ENCODE measurements around the gene PAX2.
A peak's percentile ranks its signal among the peaks of the same experiment; 100 is the strongest.

The PAX2 gene

DNA sequence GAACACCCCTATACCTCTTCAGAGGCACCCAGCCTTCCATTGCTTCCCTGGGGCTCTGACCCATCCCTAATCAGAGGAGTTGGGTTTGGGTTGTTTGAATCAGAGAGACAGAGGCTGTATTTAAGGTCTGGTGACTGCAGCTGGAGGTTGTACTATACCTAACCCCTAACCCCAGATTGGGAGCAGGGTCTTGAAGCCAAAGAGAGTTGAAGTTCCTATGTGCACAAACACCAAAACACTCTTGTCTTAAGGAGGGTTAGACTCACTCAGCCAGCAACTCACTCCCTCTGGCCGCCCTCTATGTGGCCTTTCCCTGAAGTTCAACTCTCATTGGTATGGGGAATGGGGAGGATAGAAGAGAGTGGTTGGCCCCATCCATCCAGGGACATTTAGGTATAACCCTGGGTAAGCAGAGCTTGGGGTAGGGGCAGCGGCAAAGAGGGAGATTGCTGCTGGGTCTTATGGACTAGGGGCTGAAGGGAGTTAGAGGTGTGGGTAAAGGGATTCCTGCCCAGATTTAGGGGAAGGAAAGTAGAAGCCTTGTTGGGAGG, 80.0 kb downstream of the PAX2 start:
- DNase-seq, result no peak

DNA sequence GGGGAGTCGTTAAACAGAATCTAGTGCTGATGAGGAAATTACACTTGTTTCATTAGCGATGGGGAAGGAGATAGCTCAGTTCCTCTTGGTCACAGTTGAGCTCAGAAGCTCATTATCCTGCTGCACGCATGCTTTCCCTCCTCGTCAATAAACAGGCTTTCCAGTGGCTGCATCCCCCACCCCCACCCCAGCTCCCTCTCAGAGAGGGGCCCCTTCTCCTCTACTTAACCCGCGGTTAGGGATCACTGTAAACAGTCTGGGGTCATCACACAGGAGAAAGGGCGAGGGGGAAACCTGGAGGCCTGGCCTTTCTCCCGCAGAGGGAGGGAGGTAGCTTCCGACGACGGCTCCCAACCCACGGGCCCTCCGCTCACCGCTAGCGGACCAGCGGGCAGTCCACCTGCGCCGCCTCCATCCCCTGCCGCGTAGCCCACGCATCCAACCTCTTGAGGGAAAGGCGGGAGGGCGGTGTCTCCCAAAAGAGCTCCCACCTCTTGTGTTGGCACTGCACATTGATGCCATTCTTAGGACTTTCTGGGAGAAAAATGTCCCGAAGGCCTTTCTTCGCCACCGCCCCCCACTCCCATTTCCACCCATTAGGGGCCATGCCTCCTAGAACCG, 80.8 kb downstream of the PAX2 start:
- DNase-seq, result no peak

DNA sequence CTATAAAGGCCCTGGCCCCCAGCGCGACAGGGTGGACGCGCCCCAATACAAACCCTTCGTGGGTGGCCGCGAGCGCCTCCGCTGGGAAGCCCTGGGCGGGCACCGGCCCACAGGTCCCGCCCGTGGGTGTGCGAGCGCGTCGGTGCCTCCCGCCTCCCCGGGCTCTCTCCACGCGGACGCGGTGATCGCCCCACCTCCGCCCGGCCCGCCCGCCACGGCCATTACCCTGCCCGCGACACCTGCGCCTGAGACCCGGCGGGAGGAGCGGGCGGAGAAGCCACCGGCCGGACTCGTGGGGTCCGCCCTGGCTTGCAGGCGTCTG, 81.2 kb downstream of the PAX2 start:
- no peak for DNase-seq

DNA sequence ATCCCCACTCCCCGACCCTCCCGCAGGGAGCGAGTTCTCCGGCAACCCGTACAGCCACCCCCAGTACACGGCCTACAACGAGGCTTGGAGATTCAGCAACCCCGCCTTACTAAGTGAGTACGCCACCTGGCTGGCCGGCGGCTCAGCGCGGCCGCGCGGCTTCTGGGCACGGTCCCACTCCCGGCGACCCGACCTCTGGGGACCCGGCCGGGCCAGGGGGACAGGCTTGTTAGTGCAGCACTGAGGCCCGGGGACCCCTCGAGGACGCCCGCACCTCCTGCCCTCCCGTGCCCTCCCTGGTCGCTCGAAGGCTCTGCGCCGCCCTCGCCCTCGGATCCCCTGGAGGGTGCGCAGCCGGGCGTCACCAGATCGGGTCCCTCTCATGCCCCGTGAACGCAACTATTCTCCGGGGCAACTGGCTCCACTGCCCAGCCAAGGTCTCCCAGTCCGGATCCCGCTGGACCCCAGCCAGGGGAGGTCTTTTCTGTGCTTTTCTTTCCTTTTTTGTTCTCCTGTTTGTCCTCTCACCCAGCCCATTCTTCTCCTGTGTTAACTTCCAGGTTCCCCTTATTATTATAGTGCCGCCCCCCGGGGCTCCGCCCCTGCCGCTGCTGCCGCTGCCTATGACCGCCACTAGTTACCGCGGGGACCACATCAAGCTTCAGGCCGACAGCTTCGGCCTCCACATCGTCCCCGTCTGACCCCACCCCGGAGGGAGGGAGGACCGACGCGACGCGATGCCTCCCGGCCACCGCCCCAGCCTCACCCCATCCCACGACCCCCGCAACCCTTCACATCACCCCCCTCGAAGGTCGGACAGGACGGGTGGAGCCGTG, 81.8 kb downstream of the PAX2 start:
- no peak for DNase-seq

DNA sequence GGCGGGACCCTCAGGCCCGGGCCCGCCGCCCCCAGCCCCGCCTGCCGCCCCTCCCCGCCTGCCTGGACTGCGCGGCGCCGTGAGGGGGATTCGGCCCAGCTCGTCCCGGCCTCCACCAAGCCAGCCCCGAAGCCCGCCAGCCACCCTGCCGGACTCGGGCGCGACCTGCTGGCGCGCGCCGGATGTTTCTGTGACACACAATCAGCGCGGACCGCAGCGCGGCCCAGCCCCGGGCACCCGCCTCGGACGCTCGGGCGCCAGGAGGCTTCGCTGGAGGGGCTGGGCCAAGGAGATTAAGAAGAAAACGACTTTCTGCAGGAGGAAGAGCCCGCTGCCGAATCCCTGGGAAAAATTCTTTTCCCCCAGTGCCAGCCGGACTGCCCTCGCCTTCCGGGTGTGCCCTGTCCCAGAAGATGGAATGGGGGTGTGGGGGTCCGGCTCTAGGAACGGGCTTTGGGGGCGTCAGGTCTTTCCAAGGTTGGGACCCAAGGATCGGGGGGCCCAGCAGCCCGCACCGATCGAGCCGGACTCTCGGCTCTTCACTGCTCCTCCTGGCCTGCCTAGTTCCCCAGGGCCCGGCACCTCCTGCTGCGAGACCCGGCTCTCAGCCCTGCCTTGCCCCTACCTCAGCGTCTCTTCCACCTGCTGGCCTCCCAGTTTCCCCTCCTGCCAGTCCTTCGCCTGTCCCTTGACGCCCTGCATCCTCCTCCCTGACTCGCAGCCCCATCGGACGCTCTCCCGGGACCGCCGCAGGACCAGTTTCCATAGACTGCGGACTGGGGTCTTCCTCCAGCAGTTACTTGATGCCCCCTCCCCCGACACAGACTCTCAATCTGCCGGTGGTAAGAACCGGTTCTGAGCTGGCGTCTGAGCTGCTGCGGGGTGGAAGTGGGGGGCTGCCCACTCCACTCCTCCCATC, 82.7 kb downstream of the PAX2 start:
- DNase-seq, result peak; percentile 45

DNA sequence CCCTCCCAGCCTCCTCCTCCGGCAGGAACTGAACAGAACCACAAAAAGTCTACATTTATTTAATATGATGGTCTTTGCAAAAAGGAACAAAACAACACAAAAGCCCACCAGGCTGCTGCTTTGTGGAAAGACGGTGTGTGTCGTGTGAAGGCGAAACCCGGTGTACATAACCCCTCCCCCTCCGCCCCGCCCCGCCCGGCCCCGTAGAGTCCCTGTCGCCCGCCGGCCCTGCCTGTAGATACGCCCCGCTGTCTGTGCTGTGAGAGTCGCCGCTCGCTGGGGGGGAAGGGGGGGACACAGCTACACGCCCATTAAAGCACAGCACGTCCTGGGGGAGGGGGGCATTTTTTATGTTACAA, 83.3 kb downstream of the PAX2 start:
- no peak for DNase-seq

DNA sequence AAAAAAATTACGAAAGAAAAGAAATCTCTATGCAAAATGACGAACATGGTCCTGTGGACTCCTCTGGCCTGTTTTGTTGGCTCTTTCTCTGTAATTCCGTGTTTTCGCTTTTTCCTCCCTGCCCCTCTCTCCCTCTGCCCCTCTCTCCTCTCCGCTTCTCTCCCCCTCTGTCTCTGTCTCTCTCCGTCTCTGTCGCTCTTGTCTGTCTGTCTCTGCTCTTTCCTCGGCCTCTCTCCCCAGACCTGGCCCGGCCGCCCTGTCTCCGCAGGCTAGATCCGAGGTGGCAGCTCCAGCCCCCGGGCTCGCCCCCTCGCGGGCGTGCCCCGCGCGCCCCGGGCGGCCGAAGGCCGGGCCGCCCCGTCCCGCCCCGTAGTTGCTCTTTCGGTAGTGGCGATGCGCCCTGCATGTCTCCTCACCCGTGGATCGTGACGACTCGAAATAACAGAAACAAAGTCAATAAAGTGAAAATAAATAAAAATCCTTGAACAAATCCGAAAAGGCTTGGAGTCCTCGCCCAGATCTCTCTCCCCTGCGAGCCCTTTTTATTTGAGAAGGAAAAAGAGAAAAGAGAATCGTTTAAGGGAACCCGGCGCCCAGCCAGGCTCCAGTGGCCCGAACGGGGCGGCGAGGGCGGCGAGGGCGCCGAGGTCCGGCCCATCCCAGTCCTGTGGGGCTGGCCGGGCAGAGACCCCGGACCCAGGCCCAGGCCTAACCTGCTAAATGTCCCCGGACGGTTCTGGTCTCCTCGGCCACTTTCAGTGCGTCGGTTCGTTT, 83.9 kb downstream of the PAX2 start:
- DNase-seq, result no peak

DNA sequence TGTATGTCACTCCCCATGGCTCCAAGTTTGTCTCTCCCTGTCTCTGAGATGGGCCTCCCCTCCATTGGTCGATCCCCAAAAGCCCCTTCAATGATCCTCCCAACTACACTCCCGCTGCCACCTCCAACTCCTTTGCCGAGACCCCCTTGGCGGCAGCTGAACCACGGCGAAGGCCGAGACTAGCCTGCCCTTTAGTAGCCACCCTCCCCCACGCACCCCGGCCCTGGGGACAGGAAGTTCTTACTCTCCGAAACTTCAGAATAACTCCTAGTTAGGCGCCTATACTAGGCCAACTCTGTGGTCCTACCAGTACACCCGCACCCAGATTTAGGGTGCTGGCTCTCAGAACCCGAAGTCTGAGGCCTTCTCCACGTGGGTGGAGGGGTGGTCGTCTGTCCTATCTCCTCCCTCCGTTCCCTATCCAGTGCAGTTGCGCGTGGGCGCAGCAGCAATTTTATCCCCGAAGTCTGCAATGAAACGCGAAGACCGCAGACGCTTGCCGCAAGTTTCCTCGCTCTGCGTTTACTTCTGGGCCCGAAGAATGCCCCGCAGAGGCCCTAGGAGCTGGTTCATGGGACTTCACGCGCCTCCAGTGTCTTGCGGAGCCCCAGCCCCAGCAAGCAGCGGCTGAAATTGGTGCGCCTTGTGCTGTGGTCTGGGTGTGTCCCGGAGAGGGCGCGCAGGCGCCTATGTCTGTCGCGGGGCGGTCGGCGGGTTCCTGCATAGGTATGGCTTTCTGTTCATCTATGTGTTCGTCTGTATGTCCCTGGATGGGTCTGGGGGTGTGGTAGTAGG, 84.7 kb downstream of the PAX2 start:
- no peak for DNase-seq

DNA sequence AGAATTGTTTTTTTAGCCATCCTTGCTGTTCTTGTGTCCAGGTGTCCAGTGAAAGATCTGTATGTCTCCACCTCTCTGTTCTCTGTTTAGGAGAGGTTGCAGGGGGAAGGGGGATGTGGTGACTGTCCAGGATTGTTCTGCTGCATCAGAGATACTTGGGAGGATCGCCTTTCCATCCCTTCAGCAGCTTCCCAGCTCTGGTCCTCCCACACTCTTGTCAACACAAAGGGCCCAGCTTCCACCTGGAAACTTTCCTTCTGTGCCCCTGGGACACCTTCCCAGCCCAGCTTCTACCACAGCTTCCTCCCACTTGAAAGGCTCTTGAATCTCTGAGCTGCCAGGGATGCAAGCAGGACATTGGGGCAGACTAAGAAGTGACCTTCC, 85.3 kb downstream of the PAX2 start:
- no peak for DNase-seq

DNA sequence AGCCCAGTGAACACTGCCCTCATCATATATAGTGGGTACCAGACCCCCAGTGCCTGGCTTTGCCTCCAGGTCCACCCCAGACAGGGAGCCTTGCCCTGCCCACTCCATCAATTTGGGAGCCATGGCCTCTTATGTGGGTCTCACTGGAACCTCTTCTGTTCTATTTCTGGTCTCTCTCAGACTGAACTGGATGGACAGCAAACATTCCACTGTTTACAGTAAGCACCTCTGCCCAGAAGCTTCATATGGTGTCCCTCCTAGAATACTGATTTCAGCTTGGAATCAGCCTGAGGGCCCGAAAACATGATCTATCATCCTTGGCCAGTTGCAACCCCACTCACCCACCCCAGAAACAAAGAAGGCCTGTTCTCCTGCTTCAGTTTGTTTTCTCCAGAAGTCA, 86.4 kb downstream of the PAX2 start:
- no peak for DNase-seq

DNA sequence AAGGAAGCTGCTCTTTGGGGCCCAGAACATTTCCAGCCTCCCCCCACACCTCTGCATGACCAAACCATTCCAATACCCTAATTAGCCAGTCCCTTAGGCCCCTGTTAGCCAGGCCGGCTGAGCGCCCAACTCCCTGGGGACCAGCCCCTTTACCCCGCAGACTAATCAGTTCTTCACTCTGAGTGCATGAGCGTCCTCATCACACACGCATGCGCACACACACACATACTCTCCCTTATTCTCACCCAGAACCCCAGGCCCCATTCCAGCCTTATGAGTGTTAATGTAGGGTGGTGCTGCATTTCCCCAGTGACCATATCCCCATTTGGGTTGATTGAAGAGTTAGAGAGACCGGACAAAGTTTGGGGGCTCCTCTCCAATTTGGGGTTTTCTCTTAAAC, 90.4 kb downstream of the PAX2 start:
- DNase-seq, result no peak

DNA sequence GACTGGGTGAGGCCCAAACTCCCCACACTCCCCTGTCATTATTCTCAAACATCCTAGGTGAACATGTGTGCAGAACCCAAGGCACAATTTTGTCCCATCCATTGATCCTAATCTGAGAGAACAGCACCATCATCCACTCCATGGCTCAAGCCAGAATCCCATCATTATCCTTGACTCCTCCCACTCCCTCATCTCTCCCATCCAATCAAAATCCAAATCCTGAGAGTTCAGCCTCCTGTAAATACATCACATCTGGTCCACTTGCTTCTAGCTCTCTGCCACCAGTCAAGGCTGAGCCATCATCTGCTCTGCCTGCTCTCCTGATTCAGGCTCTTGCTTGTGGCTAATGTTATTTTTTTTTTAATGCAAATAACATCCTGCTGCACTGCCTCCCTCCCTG, 91.5 kb downstream of the PAX2 start:
- no peak for DNase-seq

DNA sequence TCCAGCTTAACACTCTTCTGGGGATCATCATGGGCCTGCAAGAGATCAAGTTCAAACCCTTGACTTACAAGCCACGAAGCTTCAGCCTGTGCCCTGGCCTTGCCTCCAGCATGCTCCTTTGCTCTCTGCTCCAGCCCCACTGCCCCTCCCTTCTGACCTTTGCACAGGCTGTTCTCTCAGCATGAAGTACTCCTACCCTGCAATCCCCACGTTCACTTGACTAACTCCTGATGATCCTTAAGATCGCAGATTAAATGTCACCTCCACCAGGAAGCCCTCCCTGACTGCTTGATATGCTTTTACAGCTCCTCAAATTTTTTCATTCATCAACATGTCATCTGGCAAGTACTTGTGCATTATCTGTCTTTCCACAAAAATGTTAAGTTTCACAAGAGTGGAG, 91.9 kb downstream of the PAX2 start:
- no peak for DNase-seq

DNA sequence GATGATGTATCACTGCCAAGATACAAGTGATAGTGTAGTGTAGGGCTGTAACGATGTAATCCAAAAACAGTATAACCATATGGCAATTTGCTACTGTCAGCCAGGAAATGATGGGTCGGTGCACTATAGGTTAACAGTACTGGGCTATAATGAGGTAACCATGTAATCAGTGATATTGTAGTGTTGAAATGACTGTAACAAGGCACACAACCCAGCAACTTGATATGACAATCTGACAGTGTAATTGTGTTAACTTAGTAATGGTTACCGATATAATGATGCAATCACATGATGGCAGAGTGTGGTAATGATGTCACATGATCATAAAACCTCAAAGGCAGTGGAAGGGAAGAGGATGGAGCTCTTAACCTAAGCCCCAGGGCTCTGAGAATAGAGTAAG, 93.6 kb downstream of the PAX2 start:
- no peak for DNase-seq

DNA sequence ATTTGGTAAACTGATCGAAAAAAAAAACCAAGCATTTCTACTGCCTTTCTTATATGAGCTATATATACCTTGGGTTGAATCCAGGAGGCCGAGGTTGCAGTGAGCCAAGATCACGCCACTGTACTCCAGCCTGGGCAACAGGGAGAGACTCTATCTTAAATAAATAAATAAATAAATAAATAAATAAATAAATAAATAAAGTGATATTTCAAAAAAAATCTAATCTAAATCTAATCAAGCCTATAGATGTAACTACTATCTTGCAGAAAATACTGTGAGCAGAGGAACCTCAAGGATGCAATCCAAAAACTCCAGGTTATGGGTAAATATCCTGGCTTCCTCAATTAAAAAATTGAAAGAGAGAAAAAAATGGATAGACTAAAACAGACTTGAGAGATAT, 96.1 kb downstream of the PAX2 start:
- no peak for DNase-seq

DNA sequence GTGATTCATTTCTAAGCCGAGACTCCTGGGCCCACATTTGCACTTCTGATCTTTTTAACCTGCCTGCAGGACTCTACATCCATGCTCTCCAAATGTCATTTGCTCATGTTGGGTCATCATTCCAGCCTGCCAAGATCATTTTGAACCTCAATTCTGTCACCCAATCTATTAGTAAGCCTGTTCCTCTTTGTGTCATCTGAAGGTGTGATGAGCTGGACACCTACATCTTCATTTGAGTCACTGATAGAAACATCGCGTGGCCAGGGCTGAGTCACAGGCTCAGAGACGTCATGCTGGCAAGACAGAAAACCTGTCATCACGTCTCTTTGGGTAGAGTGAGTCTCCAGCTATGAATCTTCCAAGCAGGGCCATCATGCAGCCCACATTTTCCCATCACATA, 102.1 kb downstream of the PAX2 start:
- peak; percentile 33 for DNase-seq

DNA sequence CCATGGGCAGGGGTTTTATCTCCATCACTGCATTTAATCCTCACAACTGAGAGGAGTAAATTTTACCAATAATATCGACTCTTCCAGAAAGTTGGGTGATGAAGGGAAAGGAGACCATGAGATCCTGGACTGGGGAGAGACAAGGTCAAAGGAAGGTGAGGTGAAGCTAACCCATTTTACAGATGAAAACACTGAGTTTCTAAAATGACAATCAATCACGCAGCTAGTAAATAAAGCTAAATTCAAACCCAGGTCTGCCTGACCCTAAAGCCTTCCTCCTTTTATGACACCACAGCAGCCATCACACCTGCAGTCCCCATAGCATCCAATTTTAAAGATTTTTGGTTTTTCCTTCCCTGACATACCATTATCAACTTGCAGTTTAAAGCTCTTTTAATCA, 103.4 kb downstream of the PAX2 start:
- DNase-seq, result no peak

DNA sequence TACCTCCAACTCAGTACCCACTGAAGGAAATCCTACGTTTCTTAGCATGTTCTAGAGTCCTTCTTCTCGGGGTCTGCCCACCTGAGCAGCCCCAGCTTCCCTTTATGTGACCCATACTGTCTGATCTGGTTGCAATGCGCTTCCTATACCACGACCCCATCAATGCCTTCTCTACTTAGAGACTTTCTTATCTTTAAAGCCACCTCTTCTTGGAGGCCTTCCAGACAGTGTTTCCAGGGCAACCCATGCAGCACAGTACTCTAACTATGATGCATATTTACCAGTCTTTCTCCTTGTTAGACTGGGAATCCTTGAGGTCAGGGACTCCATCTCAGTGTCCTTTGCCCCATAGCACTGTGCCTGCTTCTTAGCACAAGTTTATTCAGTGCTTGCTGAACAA, 112.9 kb downstream of the PAX2 start:
- no peak for DNase-seq

DNA sequence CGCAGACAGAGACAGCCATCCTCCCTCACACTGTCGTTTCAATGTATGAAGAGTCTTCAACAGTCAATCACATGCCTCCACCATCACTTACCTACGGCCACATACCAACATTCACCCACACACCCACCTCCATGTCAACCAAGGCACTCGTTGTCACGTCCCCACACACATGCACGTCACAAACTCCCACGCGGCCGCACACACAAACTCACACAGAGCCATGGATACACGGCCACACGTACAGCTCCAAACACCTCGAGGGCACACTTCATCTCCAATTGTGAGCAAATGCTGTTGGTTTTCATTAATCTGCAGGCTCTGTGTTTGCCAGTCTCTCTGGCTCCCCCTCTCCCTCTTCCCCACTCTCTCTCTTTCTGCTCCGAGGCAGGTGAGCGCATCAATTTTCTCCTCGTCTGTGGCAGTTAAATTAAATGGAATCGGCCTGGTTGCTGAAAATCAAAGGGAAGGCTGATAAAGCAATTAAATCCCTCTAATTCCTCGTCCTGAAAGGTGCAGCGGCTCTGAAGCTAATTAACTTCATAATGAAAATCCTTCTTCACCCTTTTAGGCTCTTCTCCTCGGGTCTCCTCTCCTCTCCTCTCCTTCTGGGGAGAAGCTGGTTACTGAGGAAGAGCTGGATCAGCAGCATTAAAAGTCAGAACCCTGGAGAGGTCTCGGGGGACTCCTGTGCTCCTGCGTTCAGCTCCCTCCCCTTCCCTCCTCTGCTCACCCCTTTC, 113.5 kb downstream of the PAX2 start:
- DNase-seq, result no peak

DNA sequence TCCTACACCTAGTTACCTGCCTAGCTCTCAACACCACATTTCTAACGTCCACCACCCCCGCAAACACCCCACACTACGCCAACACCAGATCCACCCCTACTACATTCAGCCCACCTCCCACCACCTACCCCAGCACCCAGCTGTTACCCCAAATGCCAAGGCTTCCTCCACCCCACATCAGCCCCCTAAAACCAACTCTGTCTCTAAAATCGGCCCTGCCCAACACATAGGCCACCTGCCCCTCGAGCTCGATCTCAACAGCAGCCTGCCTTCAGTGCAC, 114.0 kb downstream of the PAX2 start:
- DNase-seq, result no peak

DNA sequence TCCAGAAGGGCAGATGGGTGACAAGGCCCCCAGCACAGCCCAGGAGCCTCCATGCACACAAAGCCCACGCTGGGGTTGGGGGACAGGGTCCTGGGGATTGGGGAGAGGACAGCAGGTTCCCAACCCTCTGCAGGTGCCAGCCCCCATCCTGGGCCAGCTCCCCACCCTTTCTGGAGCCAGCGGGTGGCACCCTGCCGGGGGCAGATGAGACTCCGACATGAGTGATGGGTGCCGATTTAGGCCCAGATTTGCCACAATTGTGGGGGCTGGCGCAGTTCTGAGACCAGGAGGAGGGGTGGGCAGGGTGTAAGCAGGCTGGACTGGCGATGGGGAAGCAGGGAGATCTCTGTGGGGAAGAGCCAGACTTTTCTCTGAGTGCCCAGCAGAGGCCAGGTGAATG, 118.1 kb downstream of the PAX2 start:
- DNase-seq, result no peak
